ENCODE results near the gene TPRX1. TPM values are rescaled to one million over a fixed set of nuclear protein-coding genes. Genes with fewer than 3 reads are reported as not detected.
"Not testable (repeated sequence)": the region's sequence is repeated elsewhere in the genome, so short reads cannot be mapped to it uniquely, and the experiment has no call there.

TPRX1 gene
- polyA plus RNA-seq, 3 donors = not detected

- Mint-ChIP-seq H3K9me3 (peaks cover 0 to 3% (median 2%) of the 10 kb centered on the region in 7 donors), H3K27ac (no peak overlapping the region), H3K4me1 (peaks cover 7% of the 10 kb centered on the region), H3K36me3 (no peaks in the 10 kb centered on the region), H3K27me3 (ENCODE audit: low read depth in 3 of 3) (peaks cover 29 to 38% (median 31%) of the 10 kb centered on the region in 3 donors), H3K4me3 (peak overlapping the region in 1 of 2 donors; percentile 18)
- TF ChIP-seq, protein P1, sequence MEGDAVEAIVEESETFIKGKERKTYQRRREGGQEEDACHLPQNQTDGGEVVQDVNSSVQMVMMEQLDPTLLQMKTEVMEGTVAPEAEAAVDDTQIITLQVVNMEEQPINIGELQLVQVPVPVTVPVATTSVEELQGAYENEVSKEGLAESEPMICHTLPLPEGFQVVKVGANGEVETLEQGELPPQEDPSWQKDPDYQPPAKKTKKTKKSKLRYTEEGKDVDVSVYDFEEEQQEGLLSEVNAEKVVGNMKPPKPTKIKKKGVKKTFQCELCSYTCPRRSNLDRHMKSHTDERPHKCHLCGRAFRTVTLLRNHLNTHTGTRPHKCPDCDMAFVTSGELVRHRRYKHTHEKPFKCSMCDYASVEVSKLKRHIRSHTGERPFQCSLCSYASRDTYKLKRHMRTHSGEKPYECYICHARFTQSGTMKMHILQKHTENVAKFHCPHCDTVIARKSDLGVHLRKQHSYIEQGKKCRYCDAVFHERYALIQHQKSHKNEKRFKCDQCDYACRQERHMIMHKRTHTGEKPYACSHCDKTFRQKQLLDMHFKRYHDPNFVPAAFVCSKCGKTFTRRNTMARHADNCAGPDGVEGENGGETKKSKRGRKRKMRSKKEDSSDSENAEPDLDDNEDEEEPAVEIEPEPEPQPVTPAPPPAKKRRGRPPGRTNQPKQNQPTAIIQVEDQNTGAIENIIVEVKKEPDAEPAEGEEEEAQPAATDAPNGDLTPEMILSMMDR (IDR thresholded peaks at IDR 0.05) = no peak
- no peak for DNase-seq
- Histone ChIP-seq H3K9me3 (replicated peaks in 1 of 2; ENCODE audit: control insufficient read depth in 1 of 2, insufficient read depth in 1 of 2, low read length in 2 of 2) (no peaks in the 10 kb centered on the region), H3K4me1 (ENCODE audit: control insufficient read depth in 1 of 2, insufficient read depth in 2 of 2, low read length in 2 of 2) (no peaks in the 10 kb centered on the region), H4K20me1 (ENCODE audit: insufficient read depth, low read length) (no peaks in the 10 kb centered on the region), H3K27me3 (ENCODE audit: control insufficient read depth in 2 of 2, insufficient read depth in 2 of 2, low read length in 2 of 2) (peaks cover 0 to 15% of the 10 kb centered on the region in 2 donors), H3K27ac (ENCODE audit: low read depth in 1 of 2, low read length in 2 of 2) (no peak overlapping the region), H3K36me3 (replicated peaks in 1 of 2; ENCODE audit: control insufficient read depth in 1 of 2, insufficient read depth in 2 of 2, low read length in 2 of 2) (no peaks in the 10 kb centered on the region), H3K4me2 (replicated peaks; ENCODE audit: extremely low read depth, low read length, poor library complexity, severe bottlenecking) (no peak overlapping the region), H3K79me2 (ENCODE audit: insufficient read depth, low read length) (no peaks in the 10 kb centered on the region), H2AFZ (ENCODE audit: insufficient read depth, low read depth, low read length, poor library complexity, severe bottlenecking) (no peak overlapping the region), H3K9ac (ENCODE audit: insufficient read depth, low read length, poor library complexity, severe bottlenecking) (no peak overlapping the region), H3K4me3 (replicated peaks in 1 of 3; ENCODE audit: low read depth in 2 of 3, low read length in 3 of 3) (no peak overlapping the region)
- intact Hi-C loops (cut with micrococcal nuclease) = no loop called here
- 89% methylated on average over 2 of the region's 2 CpGs for WGBS (ENCODE audit: insufficient coverage)
These were observed 16.1 kb upstream of the TPRX1 start for GRCh38 chr19:47820410-47820809.

DNA sequence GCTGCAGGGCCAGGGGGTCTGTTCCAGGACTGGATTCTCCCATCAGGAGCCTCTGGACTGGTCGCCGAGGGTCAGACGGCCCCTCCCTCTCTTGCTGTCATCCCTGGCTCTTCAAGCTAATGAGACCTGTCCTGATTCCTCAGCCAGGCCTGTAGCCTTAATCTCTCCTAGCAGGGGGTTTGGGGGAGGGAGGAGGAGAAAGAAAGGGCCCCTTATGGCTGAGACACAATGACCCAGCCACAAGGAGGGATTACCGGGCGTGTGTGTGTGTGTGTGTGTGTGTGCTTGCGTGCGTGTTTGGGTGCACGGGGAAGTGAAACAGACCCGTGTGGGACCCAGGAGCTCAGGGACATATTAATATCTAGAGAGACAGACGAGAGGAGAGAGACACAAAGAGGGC, 15.5 kb upstream of the TPRX1 start:
- Histone ChIP-seq H3K4me1 (ENCODE audit: control insufficient read depth in 1 of 2, insufficient read depth in 2 of 2, low read length in 2 of 2) (no peaks in the 10 kb centered on the region), H4K20me1 (ENCODE audit: insufficient read depth, low read length) (no peaks in the 10 kb centered on the region), H3K27me3 (ENCODE audit: control insufficient read depth in 2 of 2, insufficient read depth in 2 of 2, low read length in 2 of 2) (peaks cover 0 to 15% of the 10 kb centered on the region in 2 donors), H3K36me3 (replicated peaks in 1 of 2; ENCODE audit: control insufficient read depth in 1 of 2, insufficient read depth in 2 of 2, low read length in 2 of 2) (no peaks in the 10 kb centered on the region), H3K9ac (ENCODE audit: insufficient read depth, low read length, poor library complexity, severe bottlenecking) (no peak overlapping the region), H2AFZ (ENCODE audit: insufficient read depth, low read depth, low read length, poor library complexity, severe bottlenecking) (no peak overlapping the region), H3K4me3 (replicated peaks in 1 of 3; ENCODE audit: low read depth in 2 of 3, low read length in 3 of 3) (no peak overlapping the region), H3K9me3 (replicated peaks in 1 of 2; ENCODE audit: control insufficient read depth in 1 of 2, insufficient read depth in 1 of 2, low read length in 2 of 2) (no peaks in the 10 kb centered on the region), H3K27ac (ENCODE audit: low read depth in 1 of 2, low read length in 2 of 2) (no peak overlapping the region), H3K79me2 (ENCODE audit: insufficient read depth, low read length) (no peaks in the 10 kb centered on the region), H3K4me2 (replicated peaks; ENCODE audit: extremely low read depth, low read length, poor library complexity, severe bottlenecking) (no peak overlapping the region)
- peak in 1 of 3 donors; percentile 10 for DNase-seq
- H3K27ac Mint-ChIP-seq = peak overlapping the region in 1 of 7 donors; percentile 43
- 12% methylated on average over 7 of the region's 10 CpGs for WGBS (ENCODE audit: insufficient coverage)
- peak overlapping the region in 1 of 2 donors; percentile 74 for H3K4me3 Mint-ChIP-seq
- TF ChIP-seq, protein P1 (IDR thresholded peaks at IDR 0.05) = no peak
- peaks cover 29 to 38% (median 31%) of the 10 kb centered on the region in 3 donors for H3K27me3 Mint-ChIP-seq (ENCODE audit: low read depth in 3 of 3)
- peaks cover 0 to 3% (median 2%) of the 10 kb centered on the region in 7 donors for H3K9me3 Mint-ChIP-seq
- intact Hi-C loops (cut with micrococcal nuclease) = no loop called here
- peaks cover 7% of the 10 kb centered on the region for H3K4me1 Mint-ChIP-seq
- H3K36me3 Mint-ChIP-seq = no peaks in the 10 kb centered on the region

GRCh38 chr19:47818221-47818620, 13.9 kb upstream of the TPRX1 start:
- H3K9ac ChIP-seq (ENCODE audit: insufficient read depth, low read length, poor library complexity, severe bottlenecking); H4K20me1 ChIP-seq (ENCODE audit: insufficient read depth, low read length); intact Hi-C loops (cut with micrococcal nuclease); DNase-seq; H3K36me3 Mint-ChIP-seq; H3K4me1 Mint-ChIP-seq; H3K27ac ChIP-seq (ENCODE audit: low read depth in 1 of 2, low read length in 2 of 2); H3K79me2 ChIP-seq (ENCODE audit: insufficient read depth, low read length); H3K4me1 ChIP-seq (ENCODE audit: control insufficient read depth in 1 of 2, insufficient read depth in 2 of 2, low read length in 2 of 2); H3K9me3 ChIP-seq (replicated peaks in 1 of 2; ENCODE audit: control insufficient read depth in 1 of 2, insufficient read depth in 1 of 2, low read length in 2 of 2); H3K9me3 Mint-ChIP-seq; H3K4me3 Mint-ChIP-seq; H3K36me3 ChIP-seq (replicated peaks in 1 of 2; ENCODE audit: control insufficient read depth in 1 of 2, insufficient read depth in 2 of 2, low read length in 2 of 2); H3K4me2 ChIP-seq (replicated peaks; ENCODE audit: extremely low read depth, low read length, poor library complexity, severe bottlenecking); H3K27ac Mint-ChIP-seq; H2AFZ ChIP-seq (ENCODE audit: insufficient read depth, low read depth, low read length, poor library complexity, severe bottlenecking); H3K4me3 ChIP-seq (replicated peaks in 1 of 3; ENCODE audit: low read depth in 2 of 3, low read length in 3 of 3): not testable (repeated sequence)
- H3K27me3 ChIP-seq (ENCODE audit: control insufficient read depth in 2 of 2, insufficient read depth in 2 of 2, low read length in 2 of 2) = peaks cover 0 to 15% of the 10 kb centered on the region in 2 donors
- peaks cover 29 to 38% (median 31%) of the 10 kb centered on the region in 3 donors for H3K27me3 Mint-ChIP-seq (ENCODE audit: low read depth in 3 of 3)
- WGBS (ENCODE audit: insufficient coverage) = no CpG with 5 or more reads among the region's 1 CpG
